DMS79 treated with DMSO at 0.1 percent for 48 hours (cell line): ENCODE data around the gene SF3A2.

ENCODE experiments used
- DNase-seq: peaks from one replicate; lab custom pipeline; 2025; lab: John Stamatoyannopoulos, UW

SF3A2 gene

DNA sequence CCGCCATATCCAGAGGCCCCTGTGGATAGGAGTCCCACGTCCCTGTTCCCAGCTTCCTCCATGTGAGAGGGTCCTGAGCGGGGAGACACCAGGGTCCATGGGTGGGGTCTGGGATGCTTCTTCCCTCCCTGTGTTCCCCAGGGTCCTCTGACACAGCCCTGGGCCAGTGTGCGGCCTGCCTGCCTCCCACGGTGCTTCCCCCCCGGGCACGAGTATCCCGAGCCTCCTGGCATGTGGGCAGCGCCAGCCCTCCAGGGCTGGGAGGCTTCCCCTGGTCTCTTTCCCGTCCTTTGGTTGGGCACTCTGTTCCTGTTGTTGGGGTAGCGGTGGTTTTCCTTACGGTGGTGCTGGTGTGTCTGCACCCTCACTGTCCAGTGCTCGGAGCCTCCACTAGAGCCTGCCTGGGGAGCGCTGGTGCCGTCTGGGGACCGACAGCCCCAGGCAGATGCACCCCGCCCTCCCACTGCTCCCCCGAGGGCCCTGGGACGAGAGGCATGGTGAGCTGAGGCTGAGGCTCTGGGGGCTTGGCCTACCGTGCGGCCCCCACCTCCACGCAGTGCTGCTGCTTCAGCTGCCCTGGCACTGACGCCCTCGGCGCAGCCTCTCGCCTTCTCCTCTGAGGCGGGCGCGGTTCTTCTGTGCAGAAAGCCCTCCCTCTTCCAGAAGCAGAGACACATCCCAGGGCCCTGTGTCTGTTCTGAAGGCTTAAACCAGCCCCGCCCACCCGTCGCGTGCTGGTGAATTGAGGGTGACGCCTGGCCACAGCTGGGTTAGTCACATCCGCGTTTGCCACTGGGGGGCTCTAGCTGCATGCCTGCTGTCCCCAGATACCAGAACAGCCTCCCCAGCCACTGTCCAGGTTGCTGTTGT lies 28.4 kb upstream of the SF3A2 start:
- DNase-seq, result no peak

- no peak for DNase-seq
Measured at GRCh38 chr19:2208975-2209374, 27.6 kb upstream of the SF3A2 start.

DNA sequence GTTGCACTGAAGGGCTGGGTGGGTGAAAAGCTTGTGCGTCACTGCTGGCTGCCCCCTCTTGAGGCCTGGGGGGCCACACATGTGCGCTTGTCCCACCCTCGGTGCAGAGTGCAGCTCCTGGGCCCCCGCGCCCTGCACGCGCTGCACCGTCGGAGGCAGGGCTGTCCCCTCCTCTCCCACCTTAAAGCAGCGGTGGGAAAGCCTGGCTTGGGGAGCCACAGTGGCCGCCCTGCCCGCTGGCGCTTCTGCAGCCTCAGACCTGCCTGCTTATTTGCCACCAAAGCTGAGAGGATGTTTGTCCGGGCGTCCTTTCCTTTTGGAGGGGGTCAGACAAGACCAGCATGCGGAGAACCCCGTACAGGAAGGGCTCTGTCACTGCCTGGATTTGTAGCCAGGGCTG lies 27.2 kb upstream of the SF3A2 start:
- DNase-seq, result no peak

- DNase-seq, result no peak
Measured at GRCh38 chr19:2210206-2210605, 26.4 kb upstream of the SF3A2 start.

DNA sequence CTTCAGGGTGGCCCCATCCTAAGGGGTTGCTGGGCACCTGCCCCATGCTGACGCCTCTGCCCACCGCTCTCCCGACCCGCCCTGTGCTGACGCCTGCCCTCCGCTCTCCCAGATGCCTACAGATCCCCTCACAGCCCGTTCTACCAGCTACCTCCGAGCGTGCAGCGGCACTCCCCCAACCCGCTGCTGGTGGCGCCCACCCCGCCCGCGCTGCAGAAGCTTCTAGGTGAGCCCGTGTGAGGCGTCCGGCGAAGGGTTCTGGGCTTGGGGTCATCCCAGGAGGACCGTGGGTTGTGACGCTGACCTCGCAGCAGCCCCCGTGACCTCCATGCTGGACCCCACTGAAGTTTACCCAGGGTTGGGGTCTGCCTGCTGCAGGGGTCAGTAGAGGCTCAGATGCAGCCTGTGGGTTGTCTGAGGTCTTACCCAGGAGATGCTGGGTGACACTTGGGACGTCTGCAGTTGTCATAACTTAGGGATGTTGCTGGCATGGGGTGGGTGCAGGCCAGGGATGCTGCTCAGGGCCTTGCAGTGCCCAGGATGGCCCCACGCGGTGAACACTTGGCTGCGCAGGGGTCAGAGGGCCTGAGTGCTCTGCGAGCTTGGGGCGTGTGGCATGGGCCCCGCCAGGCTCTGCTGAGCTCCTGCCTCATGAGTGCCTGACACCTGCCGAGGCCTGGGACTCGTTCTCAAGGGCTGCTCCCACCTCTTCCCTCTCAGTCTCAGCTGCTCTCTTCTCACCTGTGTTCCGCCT lies 25.5 kb upstream of the SF3A2 start:
- no peak for DNase-seq

GRCh38 chr19:2212861-2213711 lies 23.5 kb upstream of the SF3A2 start:
- DNase-seq, result no peak

DNA sequence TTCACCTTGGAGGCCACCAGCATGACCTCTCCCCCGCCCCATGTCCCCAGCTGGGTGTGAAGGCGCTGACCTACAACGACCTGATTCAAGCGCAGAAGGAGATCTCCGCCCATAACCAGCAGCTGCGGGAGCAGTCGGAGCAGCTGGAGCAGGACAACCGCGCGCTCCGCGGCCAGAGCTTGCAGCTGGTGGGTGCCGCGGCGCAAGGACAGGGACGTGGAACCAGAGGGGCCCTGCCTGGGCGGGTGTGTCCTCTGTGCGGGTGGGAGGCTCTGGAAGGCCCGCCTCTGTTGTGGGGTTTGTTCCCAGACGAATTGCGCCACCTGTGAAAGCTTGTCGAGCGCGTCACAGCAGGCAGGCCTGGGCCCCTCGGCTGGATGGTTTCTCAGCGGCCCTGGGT lies 22.8 kb upstream of the SF3A2 start:
- no peak for DNase-seq

DNA sequence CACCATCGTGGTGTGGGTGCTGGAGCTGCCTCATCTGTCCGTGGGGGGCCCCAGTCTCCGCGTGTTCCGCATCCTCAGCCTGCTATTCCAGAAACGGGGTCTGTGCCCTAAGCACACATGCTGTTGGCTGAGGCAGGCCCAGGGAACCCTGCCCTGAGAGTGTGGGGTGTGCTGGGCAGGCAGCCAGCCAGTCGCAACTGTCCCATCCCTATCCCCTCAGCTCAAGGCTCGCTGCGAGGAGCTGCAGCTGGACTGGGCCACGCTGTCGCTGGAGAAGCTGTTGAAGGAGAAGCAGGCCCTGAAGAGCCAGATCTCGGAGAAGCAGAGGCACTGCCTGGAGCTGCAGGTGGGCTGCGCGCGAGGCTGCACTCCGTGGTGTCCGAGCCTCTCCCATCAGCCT lies 22.4 kb upstream of the SF3A2 start:
- DNase-seq, result no peak

- DNase-seq, result no peak
Measured at GRCh38 chr19:2215281-2215751, 21.3 kb upstream of the SF3A2 start.

- no peak for DNase-seq
Measured at GRCh38 chr19:2216361-2217225, 20.0 kb upstream of the SF3A2 start.

DNA sequence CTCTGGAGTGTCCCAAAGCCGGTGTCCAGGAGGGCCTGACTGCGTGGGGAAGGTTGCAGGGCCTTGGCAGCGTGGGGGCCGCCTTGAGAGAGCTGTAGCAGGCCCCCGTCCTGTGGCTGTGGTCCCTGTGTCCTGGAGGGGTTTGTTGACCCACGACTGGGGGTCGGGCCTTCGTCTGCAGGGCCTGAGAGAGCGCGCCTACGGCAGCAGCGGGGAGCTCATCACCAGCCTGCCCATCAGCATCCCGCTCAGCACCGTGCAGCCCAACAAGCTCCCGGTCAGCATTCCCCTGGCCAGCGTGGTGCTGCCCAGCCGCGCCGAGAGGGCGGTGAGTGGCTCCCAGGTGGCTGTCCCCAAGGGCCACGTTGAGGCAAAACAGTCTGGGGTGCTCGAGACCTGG lies 19.0 kb upstream of the SF3A2 start:
- no peak for DNase-seq

GRCh38 chr19:2219726-2220125 lies 16.9 kb upstream of the SF3A2 start:
- DNase-seq, result no peak

DNA sequence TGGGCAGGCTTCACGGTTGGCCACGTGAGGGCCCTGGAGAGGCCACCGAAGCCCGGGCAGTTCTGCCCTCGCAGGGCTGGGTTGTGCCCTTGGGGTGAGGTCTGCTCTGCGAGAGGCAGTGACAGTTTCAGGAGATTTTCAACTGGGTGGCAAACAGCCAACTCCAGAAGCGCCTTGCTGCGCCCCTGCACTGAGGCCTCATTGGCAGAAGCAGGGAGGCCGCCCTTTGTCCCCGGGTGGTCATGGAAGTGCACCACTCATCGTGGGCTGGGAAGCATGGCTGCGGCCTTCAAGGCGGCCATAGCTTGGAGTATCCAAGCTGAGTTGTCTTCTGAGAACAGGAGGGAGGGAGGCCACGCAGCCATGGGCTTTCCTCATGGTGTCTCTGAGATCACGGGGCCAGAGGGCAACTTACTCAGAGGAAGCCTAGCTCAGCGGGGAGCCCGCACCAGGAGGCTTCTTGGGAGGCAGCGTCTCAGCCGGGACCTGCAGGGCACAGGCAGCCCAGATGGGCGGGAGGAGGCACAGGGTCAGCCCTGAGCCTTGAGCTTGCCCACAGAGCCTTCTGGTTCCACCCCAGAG lies 15.3 kb upstream of the SF3A2 start:
- no peak for DNase-seq

DNA sequence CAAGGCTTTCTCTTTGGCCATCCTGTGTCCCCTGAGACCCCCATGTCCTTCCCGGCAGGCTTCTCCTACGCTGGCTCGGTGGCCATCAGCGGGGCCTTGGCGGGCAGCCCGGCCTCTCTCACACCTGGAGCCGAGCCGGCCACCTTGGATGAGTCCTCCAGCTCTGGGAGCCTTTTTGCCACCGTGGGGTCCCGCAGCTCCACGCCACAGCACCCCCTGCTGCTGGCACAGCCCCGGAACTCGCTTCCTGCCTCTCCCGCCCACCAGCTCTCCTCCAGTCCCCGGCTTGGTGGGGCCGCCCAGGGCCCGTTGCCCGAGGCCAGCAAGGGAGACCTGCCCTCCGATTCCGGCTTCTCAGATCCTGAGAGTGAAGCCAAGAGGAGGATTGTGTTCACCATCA lies 14.7 kb upstream of the SF3A2 start:
- no peak for DNase-seq

GRCh38 chr19:2223391-2223790 lies 13.2 kb upstream of the SF3A2 start:
- no peak for DNase-seq

DNA sequence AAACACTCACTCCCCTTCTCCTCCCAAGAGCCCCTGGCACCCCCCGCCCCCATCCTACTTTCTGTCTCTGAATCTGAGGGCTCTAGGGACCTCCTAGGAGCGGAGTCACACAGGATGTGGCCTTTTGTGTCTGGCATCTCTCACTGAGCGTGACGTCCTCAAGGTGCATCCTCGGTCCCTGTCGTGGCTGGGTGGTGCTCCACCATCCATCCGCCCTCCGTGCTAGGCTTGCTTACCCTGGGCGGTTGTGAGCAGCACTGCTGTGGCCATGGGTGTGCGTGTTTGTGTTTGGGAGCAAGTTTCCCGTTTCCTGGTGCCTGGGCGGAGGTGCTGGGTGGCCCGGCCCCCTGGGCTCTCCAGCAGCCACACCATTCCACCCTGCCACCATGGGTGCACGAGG lies 12.7 kb upstream of the SF3A2 start:
- no peak for DNase-seq

DNA sequence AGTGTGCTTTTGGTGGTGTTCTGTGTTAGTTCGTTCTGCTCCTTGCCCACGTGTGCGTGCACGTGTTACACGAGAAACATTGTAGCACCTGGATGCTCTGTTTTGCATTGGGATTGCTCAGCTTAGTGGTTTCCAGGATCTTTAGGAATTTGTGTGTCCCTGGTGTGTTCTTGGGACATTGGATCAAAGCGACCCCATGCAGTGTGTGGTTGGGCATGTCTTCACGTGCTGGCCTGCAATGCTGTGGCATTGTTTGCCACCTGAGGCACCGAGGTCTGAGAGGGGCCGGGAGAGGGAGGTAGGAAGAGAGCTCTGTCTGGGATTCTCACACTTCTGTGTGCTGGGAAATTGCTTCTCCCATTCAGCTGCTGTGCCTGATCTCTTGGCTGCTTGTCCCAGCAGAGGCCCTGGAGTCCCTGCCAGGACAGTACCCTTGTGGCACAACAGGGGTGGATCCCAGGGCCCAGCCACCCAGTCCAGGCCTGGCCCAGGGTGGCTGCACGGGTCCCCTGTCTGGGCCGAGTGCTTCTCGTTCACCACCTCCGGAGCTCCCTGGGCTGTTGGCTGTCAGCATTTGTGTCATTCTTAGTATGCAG lies 11.8 kb upstream of the SF3A2 start:
- DNase-seq, result no peak

GRCh38 chr19:2225415-2226050 lies 11.1 kb upstream of the SF3A2 start:
- no peak for DNase-seq

- DNase-seq, result no peak
Measured at GRCh38 chr19:2226051-2226839, 10.4 kb upstream of the SF3A2 start.
